NCI-H2029 (cell line): ENCODE measurements around the gene TAC4.
"Not testable (repeated sequence)": the region's sequence is repeated elsewhere in the genome, so short reads cannot be mapped to it uniquely, and the experiment has no call there.

Experiments
- DNase-seq: peaks from one replicate; lab custom pipeline; 2025; lab: John Stamatoyannopoulos, UW

Gene TAC4

DNA sequence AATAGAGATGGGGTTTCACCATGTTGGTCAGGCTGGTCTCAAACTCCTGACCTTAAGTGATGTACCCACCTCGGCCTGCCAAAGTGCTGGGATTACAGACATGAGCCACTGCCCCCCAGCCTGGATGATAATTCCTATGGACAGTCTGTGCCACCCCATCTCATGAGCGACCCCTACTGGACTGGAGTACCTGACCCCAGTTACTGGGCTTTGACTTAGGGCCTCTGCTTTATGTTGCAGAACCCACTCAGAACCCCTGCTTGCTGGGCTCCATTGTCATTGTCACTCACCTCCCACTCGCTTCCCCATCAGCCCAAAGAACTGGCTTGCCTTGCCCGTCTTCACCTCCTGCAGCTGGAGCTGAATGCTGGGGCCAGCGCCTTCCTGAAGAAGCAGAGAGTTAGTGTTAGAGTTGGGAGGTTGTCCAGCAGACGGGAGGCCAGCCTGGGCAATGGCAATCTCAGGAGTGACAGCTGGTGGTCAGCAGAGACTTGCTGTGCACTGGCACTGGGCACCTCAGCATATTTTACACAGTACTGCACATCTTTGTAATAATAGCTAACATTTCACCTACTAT lies 4.0 kb downstream of the TAC4 start:
- DNase-seq = no peak

DNA sequence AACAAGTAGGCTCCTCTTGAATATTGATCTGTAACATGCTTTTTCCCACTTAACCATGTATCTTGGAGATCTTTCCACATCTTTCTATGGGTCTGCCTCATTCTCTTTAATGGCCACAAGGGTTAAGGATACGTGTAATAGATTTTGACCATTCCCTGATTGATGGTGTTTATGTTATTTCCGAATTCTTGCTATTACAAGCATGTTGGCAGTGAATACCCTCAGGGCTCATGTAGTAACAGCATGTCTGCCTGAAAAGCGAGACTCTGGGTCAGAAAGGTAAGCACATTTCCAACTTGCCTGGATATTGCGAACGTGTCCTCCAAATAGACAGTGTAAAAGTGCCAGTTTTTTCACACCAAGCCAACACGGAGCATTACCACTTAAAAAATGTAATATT lies 5.0 kb downstream of the TAC4 start:
- DNase-seq = no peak

DNA sequence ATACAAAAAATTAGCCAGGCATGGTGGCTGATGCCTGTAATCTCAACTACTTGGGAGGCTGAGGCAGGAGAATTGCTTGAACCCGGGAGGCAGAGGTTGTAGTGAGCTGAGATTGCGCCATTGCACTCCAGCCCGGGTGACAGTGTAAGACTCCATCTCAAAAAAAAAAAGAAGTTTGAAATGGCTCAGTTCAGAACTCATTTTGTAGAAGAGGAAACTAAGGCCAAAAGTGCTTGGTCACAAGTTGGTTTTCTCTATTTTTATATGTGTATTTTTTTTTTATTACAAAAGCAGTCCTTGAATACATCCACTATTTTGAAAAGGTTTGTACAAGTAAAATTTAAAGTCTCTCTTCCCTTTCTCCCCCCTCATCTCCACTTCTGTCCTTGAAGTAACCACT lies 5.5 kb downstream of the TAC4 start:
- DNase-seq = no peak

DNA sequence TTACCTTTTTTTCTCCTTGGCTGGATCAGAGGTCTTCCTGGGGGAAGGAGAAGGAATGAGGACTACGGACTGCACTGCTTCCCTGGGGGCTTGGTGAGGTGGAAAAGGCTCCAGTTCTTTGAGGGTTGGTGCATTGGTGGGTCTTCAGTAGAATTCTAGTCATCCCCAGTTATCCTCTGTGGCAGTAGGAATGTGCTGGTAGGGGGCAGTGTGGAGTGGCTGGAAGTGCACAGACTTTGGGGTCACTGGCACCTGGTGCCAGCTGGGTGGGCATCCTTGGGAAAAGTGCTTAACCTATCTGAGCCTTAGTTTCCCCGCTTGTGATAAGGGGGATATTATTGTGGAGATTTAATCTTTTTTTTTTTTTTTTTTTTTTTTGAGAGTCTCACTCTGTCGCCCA lies 6.3 kb downstream of the TAC4 start:
- DNase-seq = no peak

DNA sequence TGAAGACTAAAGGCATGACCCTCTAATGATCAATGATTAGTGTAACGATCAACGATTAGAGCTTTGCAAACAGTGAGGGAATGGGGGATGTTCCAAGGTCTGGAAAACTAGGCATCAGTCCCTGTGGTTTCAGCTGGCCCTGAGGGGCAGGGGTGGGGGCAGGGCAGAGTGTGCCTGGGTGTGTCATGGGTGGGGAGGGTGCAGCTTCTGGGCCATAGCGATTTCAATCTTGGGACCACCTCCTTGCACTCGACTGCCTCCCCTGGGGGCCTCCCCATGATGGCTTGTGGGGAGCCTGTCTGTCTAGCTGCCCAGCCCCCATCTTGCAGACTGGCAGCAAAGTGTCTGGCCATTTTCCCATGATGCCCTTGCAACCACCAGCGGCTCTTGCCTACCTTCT lies 8.4 kb downstream of the TAC4 start:
- no peak for DNase-seq

DNA sequence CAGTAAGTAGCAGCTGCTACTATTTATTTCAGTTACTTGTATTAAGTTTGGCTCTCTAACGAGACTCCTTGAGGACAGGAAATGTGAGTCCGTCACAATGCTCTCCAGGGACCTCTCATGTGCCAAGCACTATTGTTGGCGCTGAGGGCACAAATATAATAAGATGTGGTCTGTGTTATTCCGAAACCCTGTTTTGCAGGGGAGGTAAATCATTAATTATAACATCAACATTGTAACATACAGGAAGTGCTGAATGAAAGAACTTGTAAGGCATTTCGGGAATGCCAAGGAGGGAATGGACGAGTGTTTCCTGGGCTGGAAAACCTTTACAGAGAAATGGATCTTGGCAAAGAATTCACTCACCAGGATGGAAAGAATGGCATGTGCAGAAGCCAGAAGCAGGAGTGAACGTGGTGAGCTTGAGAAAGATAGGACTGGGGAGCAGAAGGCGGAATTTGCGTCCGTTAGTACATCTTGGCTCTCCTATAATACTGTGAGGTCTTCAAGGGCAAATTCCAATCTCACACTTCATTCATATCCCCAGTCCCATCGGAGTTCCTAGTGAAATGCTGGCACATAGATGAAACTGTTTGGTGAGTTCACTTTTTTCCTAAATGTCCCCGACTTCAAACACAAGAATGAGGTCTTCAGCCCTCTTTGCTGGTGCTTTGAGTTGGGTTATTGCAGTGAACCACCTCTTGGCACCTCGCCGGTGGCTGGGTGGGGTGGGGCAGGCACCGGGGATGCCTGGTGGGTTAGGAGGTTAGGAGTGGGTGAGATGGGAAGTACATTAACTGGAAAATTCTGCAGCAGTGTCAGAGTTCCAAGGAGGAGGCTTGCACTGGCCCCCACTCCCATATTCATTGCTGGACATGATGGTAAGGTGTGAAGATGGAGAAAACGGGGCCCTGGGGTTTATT lies 11.5 kb downstream of the TAC4 start:
- peak; percentile 8 for DNase-seq

DNA sequence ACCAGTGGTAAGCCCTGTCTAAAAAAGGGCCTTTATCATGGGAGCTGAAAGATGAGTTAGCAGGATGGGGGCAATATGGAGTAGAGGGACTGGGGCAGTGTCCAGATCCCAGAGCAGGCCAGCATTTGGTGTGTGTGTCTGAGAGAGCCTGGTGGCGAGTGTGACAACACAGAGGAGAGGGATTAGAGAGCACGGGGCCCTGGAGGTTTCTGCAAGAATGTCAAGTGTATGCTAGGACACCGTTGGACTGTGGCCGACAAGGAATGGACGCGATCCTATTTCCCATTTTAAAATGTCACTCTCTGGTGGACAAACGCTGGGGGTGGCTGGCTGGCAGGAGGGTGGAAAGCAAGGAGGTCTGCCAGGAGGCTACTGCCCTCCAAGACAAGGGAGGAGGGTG lies 12.4 kb downstream of the TAC4 start:
- no peak for DNase-seq

DNA sequence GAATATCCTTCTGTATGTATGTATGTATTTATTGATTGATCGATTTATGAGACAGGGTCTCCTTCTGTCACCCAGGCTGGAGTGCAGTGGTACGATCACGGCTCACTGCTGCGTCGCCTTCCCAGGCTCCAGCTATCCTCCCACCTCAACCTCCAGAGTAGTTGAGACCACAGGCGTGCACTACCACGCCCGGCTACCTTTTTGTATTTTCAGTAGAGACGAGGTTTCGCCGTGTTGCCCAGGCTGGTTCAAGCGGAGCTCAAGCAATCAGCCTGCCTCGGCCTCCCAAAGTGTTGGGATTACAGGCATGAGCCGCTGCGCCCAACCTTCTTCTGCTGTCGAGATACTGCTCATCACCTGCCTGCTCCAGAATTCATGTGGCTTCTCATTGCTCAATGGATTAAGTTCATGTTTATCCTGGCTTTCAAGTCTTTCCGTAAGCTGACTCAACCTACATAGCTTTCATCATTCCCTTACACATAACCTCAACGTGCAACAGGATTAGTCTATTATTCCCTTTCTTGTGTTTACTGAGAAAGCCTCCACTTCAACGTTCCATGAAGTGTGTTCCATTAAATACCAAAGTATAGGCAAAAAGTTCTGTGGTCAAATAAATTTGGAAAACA lies 13.6 kb downstream of the TAC4 start:
- DNase-seq = no peak

DNA sequence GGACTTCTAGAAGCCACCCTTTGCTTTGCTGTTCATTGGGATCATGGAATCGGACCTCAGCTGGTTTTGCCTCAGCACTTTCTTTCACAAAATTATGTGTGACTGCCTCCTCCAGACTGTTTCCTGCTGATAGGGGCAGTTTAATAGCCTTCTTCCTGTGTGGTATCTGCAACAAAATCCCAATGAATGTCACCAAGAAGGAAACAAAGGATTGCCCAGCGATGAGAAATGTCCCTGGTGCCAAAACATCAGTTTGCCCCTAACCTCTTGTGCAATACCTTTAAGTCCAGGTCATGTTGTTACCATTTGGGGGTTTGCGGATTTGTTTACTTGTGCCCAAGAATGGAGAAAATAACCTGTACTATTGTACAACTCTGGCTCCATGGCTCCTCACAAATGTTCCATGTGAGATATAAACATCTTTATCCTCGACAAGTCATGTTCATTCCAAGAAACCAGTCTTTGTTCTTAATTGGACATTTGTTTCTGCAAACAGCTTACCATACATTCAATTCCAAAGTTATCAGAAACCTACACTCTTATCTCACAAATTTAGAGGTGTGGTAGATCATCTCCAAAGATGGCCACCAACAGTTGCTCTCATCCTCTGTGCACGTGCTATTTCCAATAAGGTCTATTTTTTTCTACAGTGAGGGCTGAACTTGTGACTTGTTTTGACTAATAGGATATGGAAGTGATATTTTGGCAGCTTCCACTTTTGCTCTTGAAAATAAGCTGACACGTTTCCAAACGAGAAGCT lies 14.8 kb downstream of the TAC4 start:
- no peak for DNase-seq

DNA sequence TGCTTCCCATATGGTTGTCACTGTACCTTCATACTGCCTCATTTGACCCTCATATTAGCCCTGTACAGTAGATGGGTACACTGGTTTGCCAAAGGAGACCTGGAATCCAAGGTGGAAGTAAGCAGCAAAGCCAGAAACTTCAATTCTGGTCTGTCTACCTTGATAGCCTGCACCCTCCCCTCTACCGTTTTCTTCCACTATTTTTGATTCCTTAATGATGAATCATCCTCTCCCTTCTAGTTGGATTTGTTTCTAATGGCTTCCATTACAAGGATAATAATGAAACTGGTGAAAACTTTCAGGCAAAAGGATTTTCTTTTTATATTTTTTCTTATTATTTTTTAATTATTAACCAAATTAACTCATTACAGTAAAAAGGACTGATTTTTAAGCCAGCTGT lies 17.3 kb downstream of the TAC4 start:
- no peak for DNase-seq

DNA sequence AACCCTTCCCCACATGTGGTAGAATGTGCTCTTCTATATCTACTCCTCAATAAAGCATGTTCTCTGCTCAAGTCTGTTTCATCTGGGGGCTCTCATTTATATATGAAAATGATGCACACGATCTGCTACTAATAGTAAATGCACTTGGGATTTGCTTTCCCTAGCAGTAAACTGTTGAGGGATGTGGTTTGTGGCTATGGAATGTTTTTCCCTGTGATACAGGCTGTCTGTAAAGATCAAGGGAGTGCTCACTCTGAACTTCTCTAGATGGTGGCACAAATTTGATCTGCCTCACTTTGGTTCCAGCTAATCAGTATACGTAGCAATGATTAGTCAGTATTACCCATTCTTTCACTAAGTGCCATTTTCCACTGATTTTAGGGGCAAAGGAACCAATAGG lies 18.8 kb downstream of the TAC4 start:
- DNase-seq = no peak

DNA sequence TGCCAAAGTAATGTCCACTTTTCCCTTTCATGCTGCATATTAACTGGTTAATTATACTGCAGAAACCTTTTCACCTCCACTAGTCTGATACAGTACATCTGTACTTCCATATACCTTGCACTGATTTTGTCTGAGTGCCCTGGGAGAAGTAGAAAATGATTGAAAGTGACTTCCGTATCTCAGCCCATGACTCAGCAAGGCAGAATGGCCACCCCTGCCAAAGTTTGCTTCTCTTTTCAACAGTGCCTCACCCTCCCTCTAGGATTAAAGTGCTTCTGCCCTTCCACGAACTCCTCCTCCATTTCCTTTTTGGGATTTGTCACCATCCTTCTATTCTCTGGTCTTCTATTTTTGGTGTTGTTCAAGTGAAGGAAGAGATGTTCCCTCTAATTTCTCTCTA lies 19.5 kb downstream of the TAC4 start:
- not testable (repeated sequence) for DNase-seq

DNA sequence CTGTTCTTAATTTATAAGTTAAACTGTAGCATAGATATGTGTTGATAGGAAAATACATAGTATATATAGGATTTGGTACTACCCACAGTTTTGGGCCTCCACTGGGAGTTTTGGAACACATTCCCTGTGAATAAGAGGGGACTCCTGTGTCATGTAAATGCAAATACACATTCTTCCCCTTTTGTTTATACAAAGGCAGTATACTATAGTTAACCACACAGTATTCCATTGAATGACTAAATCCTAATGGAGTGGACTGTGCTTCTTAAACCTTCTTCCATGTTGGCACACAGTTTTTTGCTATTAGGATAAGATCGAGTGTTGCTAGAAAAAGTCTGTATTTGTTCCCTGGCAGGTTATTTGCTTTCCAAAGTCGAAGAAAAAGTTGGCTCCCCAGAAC lies 22.2 kb downstream of the TAC4 start:
- DNase-seq = no peak

DNA sequence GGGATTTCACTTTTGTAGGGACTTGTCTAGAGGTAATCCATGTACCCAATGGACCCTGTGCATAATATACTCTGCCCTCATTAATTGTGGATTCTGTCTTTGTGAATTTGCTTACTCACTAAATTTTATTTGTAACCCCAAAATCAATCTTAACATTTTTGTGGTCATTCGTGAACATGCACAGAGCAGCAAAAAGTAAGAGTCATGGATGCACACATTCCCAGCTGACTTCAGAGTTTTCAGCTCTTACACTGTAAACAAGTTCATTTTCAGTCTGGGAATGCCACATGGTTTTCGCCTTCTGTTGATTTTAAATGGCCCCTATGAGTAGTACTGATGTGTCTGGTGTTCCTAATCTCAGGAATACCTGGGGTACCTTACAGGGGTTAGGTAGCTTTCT lies 24.3 kb downstream of the TAC4 start:
- no peak for DNase-seq

DNA sequence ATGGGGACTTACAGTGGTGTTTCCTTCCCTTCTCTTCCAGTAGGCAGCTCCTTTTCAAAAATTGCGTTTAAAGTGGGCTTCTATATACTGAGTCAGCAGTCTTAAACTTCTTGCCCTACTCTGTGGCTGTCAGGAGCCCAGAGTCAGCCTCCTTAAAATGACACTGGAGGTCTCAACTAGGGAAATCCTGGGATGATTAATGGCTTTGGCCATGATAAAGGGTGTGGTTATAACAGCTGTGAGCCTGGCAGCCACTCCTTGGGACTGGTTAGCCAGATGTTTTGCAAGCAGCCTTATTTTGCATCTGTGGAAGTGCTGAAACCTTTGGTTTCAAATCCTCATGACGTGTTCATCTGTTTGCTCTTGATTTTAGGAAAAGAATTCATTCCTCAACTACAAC lies 25.0 kb downstream of the TAC4 start:
- no peak for DNase-seq

DNA sequence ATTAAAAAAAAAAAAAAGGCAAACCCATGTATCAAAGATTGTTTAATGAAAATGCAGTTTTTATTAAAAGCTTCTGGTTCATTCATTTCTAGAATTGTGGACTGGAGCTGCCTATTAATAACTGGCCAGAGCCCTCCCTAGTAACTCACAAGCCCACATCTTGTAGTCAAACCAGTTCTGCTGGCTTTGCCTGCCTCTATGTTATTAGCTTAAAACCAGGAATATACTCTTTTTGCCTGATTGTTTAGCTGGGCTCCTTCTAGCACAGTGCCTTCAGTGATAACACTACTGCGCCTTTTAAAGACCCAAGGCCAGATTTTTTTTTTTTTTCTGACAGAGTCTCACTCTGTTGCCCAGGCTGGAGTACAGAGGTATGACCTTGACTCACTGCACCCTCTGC lies 26.0 kb downstream of the TAC4 start:
- no peak for DNase-seq

DNA sequence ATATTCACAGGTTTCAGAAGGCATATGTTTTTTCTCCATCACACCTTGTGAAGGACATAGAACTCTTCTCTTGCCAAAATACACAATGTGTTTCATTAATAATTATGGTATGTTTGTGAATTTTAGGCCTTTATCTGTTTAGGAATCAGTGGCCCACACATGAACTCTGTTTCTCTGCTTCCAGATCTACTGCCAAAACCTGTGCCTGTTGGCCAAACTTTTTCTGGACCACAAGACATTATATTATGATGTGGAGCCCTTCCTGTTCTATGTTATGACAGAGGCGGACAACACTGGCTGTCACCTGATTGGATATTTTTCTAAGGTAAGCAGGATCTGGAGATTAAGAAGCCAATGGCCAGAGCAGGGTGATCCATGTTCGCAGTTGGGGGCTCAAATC lies 26.4 kb downstream of the TAC4 start:
- DNase-seq = no peak

DNA sequence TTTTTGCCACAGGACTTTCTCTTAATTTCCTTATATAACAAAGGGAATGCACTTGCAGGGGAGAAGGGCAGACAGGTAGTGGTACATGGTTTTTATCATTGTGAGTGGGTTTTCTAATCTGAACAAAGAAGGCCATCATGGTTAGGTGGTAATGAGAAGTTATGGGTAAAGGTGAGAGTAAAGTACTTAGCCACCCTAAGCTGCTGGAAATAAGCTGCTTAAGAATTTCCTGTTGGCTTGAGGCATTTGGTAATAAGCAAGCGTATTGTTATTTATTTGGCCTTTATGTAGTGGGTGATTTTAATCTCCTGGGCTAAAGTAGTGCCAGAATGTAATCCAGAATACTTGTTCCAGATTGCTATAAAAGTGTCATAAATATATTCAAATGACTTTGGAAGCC lies 27.1 kb downstream of the TAC4 start:
- no peak for DNase-seq

DNA sequence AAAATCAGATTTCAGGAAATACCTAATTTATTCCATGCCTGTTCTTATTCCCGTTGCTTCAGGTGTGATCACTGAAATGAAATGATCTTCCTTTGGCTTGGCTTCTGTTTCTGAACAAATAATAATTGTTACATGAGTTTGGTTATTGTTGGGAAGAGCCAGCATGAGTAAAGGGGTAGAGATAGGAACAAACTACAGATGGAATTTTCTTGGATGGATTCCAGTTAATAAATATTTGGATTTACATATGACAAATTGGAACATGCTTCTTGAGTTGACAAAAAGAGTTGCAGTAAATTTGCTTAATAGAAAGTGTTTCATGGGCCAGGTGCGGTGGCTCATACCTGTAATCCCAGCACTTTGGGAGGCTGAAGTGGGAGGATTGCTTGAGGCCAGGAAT lies 28.2 kb downstream of the TAC4 start:
- no peak for DNase-seq

DNA sequence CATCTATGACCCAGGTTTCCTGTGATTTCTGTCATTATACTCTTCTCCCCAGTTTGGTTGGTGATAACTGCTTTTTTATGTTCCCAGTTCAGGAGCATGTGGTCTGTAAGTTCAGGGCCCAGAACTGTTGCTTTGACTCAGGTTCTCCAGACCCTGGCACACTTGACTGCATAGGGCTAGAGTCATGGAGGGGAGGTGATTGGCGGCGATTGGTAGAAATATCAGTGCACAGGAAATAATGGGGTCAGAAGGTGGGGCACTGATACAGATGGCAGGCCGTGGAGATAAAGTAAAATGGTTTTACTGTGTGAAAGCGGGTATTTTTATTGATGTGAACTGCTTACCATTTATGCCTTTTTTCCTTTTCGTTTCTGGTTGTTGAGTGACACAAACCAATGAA lies 28.7 kb downstream of the TAC4 start:
- DNase-seq = no peak

DNA sequence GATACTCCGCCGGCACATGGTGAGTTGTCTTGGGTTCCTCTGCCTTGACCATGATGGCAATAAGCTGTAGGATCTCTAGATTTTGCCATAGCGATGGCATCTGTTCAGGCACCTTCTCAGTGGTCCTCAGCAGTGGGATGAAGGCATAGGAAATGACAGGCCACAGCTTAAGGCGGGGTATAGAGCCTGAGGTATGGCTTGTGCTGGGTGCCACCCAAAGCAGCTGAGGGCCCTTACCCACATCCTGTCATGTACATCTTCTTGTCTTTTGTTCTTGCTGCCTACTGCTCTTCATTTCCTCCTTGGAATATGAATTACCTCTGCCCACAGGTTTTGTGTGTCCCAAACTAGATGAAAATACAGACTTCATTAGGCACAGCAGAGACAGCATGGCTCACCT lies 29.9 kb downstream of the TAC4 start:
- peak; percentile 5 for DNase-seq

DNA sequence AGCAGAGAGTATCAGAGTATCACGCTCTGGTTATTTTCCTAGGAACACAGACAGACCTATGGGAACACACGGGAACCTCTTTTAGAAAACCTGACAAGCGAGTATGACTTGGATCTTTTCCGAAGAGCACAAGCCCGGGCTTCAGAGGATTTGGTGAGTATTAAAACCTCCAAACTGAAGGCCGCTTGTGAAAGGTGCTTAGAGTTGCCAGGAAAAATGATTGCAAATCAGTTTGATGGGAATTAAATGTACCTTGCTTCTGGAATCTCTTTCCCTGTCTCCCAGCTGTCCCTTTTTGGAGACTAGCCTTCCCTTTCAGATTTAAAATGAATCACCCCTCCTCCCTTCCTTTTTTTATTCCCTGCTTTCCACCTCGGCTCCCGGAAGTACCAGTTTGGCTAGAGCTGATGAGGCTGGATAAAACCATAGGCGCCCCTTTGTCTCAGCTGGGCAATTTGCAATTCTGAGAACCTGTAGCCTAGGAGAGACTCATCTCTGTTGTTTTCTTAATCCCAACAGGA lies 32.0 kb downstream of the TAC4 start:
- no peak for DNase-seq
